Nephron progenitor cell (in vitro differentiated cells): ENCODE measurements around the gene MYBBP1A.

Experiments
- DNase-seq: peaks from one replicate; pipeline ENCODE4 v3.0.0; 2021
- H3K27ac Mint-ChIP-seq: 2 replicates; pipeline ENCODE4 v1.8.0; 2021; ENCODE audit warnings: mild to moderate bottlenecking, moderate library complexity, mixed read lengths
- H3K27me3 Mint-ChIP-seq: 2 replicates; pipeline ENCODE4 v1.8.0; 2021; ENCODE audit warnings: mild to moderate bottlenecking, low read depth, mixed read lengths; ENCODE audit not compliant: poor library complexity
- H3K36me3 Mint-ChIP-seq: 2 replicates; pipeline ENCODE4 v1.8.0; 2021; ENCODE audit warnings: low read depth, mixed read lengths
- H3K4me1 Mint-ChIP-seq: 2 replicates; pipeline ENCODE4 v1.8.0; 2021; ENCODE audit warnings: mixed read lengths
- H3K4me3 Mint-ChIP-seq: 2 replicates; pipeline ENCODE4 v1.8.0; 2021; ENCODE audit warnings: mild to moderate bottlenecking, moderate library complexity, mixed read lengths
- H3K9me3 Mint-ChIP-seq: 2 replicates; pipeline ENCODE4 v1.8.0; 2021; ENCODE audit warnings: mild to moderate bottlenecking, moderate library complexity, mixed read lengths
- TF ChIP-seq, protein P1 (sequence below): fragments of 200-600 bp; sonication (generic); IDR thresholded peaks from 2 replicates; pipeline ENCODE4 v1.5.0; 2021; ENCODE audit warnings: antibody characterized with exemption

Gene MYBBP1A

DNA sequence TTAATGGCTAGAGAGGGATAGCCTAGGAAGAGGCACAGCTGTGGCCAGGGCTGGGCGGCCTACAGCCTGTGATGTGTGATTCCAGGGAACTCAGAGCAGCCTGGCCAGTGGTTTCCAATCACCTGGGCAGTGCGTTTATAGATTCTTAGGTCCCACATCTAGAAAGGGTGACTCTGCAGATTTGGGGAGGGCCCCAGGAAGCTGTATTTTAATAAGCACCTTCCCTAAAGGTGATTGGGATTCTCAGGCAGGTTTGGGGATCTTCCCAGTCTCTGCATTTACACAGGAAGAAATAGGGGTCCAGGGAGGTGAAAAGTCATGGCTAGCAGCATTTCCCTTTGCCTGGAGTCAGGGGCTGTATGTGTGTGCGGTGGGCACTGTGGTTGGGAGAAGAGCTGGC is 47.0 kb downstream of the MYBBP1A start:
- peaks cover 28% of the 10 kb centered on the region for H3K4me1 Mint-ChIP-seq

DNA sequence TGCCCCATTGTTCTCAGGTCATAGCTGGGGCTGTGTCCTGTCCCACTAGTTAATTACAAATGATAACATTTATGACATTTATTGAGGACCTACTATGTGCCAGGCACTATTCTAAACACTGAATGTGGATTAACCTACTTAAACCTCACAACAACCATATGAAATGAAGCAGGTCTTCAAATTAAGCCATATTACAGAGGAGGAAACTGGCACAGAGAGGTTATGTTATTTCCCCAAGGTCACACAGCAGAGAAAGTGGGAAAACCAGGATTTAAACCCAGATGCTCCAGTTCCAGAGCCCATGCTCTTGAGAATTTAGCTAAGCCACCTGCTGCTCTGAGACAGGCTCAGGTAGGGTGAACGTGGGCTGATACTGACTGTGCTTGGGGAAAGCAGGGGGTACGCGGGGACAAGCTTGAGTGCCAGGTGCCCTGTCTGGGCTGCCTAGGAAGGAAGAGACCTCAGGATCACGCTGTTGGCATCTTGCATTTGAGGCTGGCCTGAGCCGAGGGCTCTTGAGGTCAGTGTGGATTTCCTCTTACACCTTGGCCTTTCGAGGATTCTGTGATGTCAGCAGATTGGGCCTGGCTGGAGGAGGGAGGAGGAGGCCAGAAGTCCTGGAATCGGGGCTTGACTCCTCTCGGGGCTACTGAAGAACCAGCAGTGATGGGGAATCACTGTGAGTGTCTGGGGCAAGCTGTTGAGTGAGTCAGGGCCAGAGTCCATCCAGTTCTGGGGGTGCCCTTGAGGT is 47.6 kb downstream of the MYBBP1A start:
- Mint-ChIP-seq H3K4me3 (no peak overlapping the region), H3K4me1 (peaks cover 22% of the 10 kb centered on the region), H3K27ac (no peak overlapping the region), H3K27me3 (peaks cover 50% of the 10 kb centered on the region), H3K36me3 (no peaks in the 10 kb centered on the region), H3K9me3 (no peaks in the 10 kb centered on the region)
- TF ChIP-seq, protein P1, sequence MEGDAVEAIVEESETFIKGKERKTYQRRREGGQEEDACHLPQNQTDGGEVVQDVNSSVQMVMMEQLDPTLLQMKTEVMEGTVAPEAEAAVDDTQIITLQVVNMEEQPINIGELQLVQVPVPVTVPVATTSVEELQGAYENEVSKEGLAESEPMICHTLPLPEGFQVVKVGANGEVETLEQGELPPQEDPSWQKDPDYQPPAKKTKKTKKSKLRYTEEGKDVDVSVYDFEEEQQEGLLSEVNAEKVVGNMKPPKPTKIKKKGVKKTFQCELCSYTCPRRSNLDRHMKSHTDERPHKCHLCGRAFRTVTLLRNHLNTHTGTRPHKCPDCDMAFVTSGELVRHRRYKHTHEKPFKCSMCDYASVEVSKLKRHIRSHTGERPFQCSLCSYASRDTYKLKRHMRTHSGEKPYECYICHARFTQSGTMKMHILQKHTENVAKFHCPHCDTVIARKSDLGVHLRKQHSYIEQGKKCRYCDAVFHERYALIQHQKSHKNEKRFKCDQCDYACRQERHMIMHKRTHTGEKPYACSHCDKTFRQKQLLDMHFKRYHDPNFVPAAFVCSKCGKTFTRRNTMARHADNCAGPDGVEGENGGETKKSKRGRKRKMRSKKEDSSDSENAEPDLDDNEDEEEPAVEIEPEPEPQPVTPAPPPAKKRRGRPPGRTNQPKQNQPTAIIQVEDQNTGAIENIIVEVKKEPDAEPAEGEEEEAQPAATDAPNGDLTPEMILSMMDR: no peak
- no peak for DNase-seq

More for the DNA sequence above, 47.0 kb downstream of the MYBBP1A start:
- peaks cover 46% of the 10 kb centered on the region for H3K27me3 Mint-ChIP-seq
- TF ChIP-seq, protein P1: no peak
- H3K27ac Mint-ChIP-seq: no peak overlapping the region
- no peaks in the 10 kb centered on the region for H3K9me3 Mint-ChIP-seq
- no peak overlapping the region for H3K4me3 Mint-ChIP-seq
- no peak for DNase-seq
- no peaks in the 10 kb centered on the region for H3K36me3 Mint-ChIP-seq

DNA sequence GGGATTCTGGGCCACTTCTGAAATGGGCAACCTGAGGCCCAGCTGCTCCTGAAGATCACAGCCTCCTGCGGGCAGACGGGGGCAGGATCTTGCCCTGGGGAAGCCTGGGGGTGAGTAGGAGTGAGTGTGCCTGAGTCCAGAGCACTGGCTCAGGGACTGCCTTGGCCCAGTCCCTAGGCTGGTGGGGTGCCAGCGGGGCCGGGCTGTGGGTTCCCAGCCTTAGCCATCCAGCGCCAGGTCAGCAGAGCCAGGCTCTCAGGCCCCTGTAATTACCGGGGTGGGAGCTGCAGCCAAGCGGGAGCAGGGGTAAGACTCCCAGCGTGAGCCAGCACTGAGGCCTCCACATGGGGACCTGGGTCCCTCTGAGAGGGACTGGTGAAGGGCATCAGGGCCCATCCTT is 48.3 kb downstream of the MYBBP1A start:
- H3K27ac Mint-ChIP-seq: no peak overlapping the region
- peaks cover 55% of the 10 kb centered on the region for H3K27me3 Mint-ChIP-seq
- H3K36me3 Mint-ChIP-seq: no peaks in the 10 kb centered on the region
- no peak overlapping the region for H3K4me3 Mint-ChIP-seq
- DNase-seq: no peak
- peaks cover 22% of the 10 kb centered on the region for H3K4me1 Mint-ChIP-seq
- no peaks in the 10 kb centered on the region for H3K9me3 Mint-ChIP-seq
- TF ChIP-seq, protein P1: no peak

GRCh38 chr17:4506175-4506813 is 48.9 kb downstream of the MYBBP1A start:
- Mint-ChIP-seq H3K4me1 (peaks cover 22% of the 10 kb centered on the region), H3K36me3 (no peaks in the 10 kb centered on the region), H3K4me3 (no peak overlapping the region), H3K9me3 (no peaks in the 10 kb centered on the region), H3K27ac (no peak overlapping the region), H3K27me3 (peaks cover 61% of the 10 kb centered on the region)
- TF ChIP-seq, protein P1: no peak
- no peak for DNase-seq

GRCh38 chr17:4505187-4505586 is 50.0 kb downstream of the MYBBP1A start:
- Mint-ChIP-seq H3K36me3 (no peaks in the 10 kb centered on the region), H3K27ac (no peak overlapping the region), H3K9me3 (no peaks in the 10 kb centered on the region), H3K4me1 (peaks cover 17% of the 10 kb centered on the region), H3K4me3 (no peak overlapping the region), H3K27me3 (peaks cover 64% of the 10 kb centered on the region)
- DNase-seq: no peak
- TF ChIP-seq, protein P1: no peak
